Endothelial cell (in vitro differentiated cells): ENCODE results near the gene LAPTM5. TPM values are rescaled to one million over a fixed set of nuclear protein-coding genes. Genes with fewer than 3 reads are reported as not detected.

Experiments
- DNase-seq: peaks from one replicate; pipeline ENCODE4 v3.0.0; 2021; ENCODE audit warnings: low spot score
- H3K27ac Mint-ChIP-seq: one replicate; pipeline ENCODE4 v1.8.0; 2021; ENCODE audit warnings: mixed read lengths, inconsistent platforms; ENCODE audit not compliant: unreplicated experiment
- H3K27me3 Mint-ChIP-seq: one replicate; pipeline ENCODE4 v1.8.0; 2021; ENCODE audit warnings: mild to moderate bottlenecking, moderate library complexity, mixed read lengths, inconsistent platforms; ENCODE audit not compliant: unreplicated experiment
- H3K36me3 Mint-ChIP-seq: one replicate; pipeline ENCODE4 v1.8.0; 2021; ENCODE audit warnings: mild to moderate bottlenecking, low read depth, mixed read lengths, inconsistent platforms; ENCODE audit not compliant: unreplicated experiment
- H3K4me1 Mint-ChIP-seq: one replicate; pipeline ENCODE4 v1.8.0; 2021; ENCODE audit warnings: mild to moderate bottlenecking, mixed read lengths, inconsistent platforms; ENCODE audit not compliant: unreplicated experiment
- H3K4me3 Mint-ChIP-seq: one replicate; pipeline ENCODE4 v1.8.0; 2021; ENCODE audit warnings: mild to moderate bottlenecking, mixed read lengths, inconsistent platforms; ENCODE audit not compliant: unreplicated experiment
- H3K9me3 Mint-ChIP-seq: one replicate; pipeline ENCODE4 v1.8.0; 2021; ENCODE audit warnings: mixed read lengths, inconsistent platforms; ENCODE audit not compliant: unreplicated experiment
- CTCF ChIP-seq: fragments of 200-600 bp; sonication (generic); IDR thresholded peaks from one replicate; pipeline ENCODE4 v1.5.0; 2021; ENCODE audit warnings: antibody characterized with exemption; ENCODE audit not compliant: unreplicated experiment
- total RNA-seq: library from RNA; stranded (reverse); fragmentation: NEBNext Ultra II Directional; extraction: Animal tissue kit (Norgen Biotek cat#: 25700); gene quantifications from one replicate; pipeline ENCODE4 v1.2.1, GENCODE V29; 2021; ENCODE audit not compliant: unreplicated experiment

The LAPTM5 gene
- total RNA-seq, 1 donor from 2014 or later, result 80.5 TPM

GRCh38 chr1:30746212-30747032 is 11.2 kb downstream of the LAPTM5 start:
- Mint-ChIP-seq H3K36me3 (peaks cover 8% of the 10 kb centered on the region), H3K4me3 (peak overlapping the region; percentile 16), H3K27me3 (peaks cover 8% of the 10 kb centered on the region), H3K4me1 (peaks cover 49% of the 10 kb centered on the region), H3K27ac (peak overlapping the region; percentile 14), H3K9me3 (no peaks in the 10 kb centered on the region)
- TF ChIP-seq CTCF, result no peak
- DNase-seq, result no peak

- Mint-ChIP-seq H3K36me3 (peaks cover 8% of the 10 kb centered on the region), H3K4me1 (peaks cover 53% of the 10 kb centered on the region), H3K27ac (no peak overlapping the region), H3K4me3 (no peak overlapping the region), H3K27me3 (peaks cover 8% of the 10 kb centered on the region), H3K9me3 (no peaks in the 10 kb centered on the region)
- no peak for TF ChIP-seq CTCF
- no peak for DNase-seq
Measured at GRCh38 chr1:30745834-30746208, 11.8 kb downstream of the LAPTM5 start.

- H3K36me3 Mint-ChIP-seq, result peaks cover 8% of the 10 kb centered on the region
- DNase-seq, result no peak
- no peaks in the 10 kb centered on the region for H3K9me3 Mint-ChIP-seq
- no peak overlapping the region for H3K27ac Mint-ChIP-seq
- no peak overlapping the region for H3K4me3 Mint-ChIP-seq
- peaks cover 58% of the 10 kb centered on the region for H3K4me1 Mint-ChIP-seq
- H3K27me3 Mint-ChIP-seq, result peaks cover 8% of the 10 kb centered on the region
- no peak for TF ChIP-seq CTCF
Measured at GRCh38 chr1:30745156-30745833, 12.3 kb downstream of the LAPTM5 start.

- H3K9me3 Mint-ChIP-seq, result no peaks in the 10 kb centered on the region
- no peak overlapping the region for H3K4me3 Mint-ChIP-seq
- H3K27ac Mint-ChIP-seq, result no peak overlapping the region
- H3K4me1 Mint-ChIP-seq, result peaks cover 59% of the 10 kb centered on the region
- no peak for DNase-seq
- peaks cover 8% of the 10 kb centered on the region for H3K27me3 Mint-ChIP-seq
- H3K36me3 Mint-ChIP-seq, result peaks cover 12% of the 10 kb centered on the region
- no peak for TF ChIP-seq CTCF
Measured at GRCh38 chr1:30744060-30744756, 13.4 kb downstream of the LAPTM5 start.
